WTC11 (cell line): Measurements from ENCODE around the gene CNDP2. TPM values are rescaled to one million over a fixed set of nuclear protein-coding genes. Genes with fewer than 3 reads are reported as not detected.
"Not testable (repeated sequence)": the region's sequence is repeated elsewhere in the genome, so short reads cannot be mapped to it uniquely, and the experiment has no call there.

Experiments
- ATAC-seq: fragments of 200-7000 bp; cut with Tn5 transposase; 2 replicates; pipeline ENCODE4 v1.10.0; 2021; ENCODE audit warnings: mild to moderate bottlenecking, moderate library complexity
- CTCF ChIA-PET: fragments of 300-600 bp; sonication (Branson Sonifier 250); formaldehyde crosslinking; loops from one replicate; lab custom pipeline; 2021; ENCODE audit warnings: antibody characterized with exemption; lab: Charles Lee
- POLR2A ChIA-PET: fragments of 350-600 bp; sonication (Branson Sonifier 250); formaldehyde crosslinking; loops from one replicate; lab custom pipeline; 2021; ENCODE audit warnings: antibody characterized with exemption; lab: Charles Lee
- DNase-seq: peaks from one replicate; pipeline ENCODE4 v3.0.0; 2021; ENCODE audit warnings: low spot score
- H3K27ac Mint-ChIP-seq: 2 replicates; pipeline ENCODE4 v1.8.0; 2021; ENCODE audit warnings: mixed read lengths
- H3K27me3 Mint-ChIP-seq: 2 replicates; pipeline ENCODE4 v1.8.0; 2021; ENCODE audit warnings: low read depth, mild to moderate bottlenecking, moderate library complexity, mixed read lengths
- H3K36me3 Mint-ChIP-seq: 2 replicates; pipeline ENCODE4 v1.8.0; 2021; ENCODE audit warnings: mixed read lengths
- H3K4me1 Mint-ChIP-seq: 2 replicates; pipeline ENCODE4 v1.8.0; 2022; ENCODE audit warnings: mixed read lengths
- H3K4me3 Mint-ChIP-seq: 2 replicates; pipeline ENCODE4 v1.8.0; 2021; ENCODE audit warnings: mild to moderate bottlenecking, moderate library complexity, mixed read lengths
- H3K9me3 Mint-ChIP-seq: 2 replicates; pipeline ENCODE4 v1.8.0; 2021; ENCODE audit warnings: mixed read lengths
- ATF1 ChIP-seq: sonication (generic); formaldehyde crosslinking; IDR thresholded peaks from 2 replicates; pipeline ENCODE4 v1.8.1; 2023; ENCODE audit warnings: mild to moderate bottlenecking, moderate library complexity, missing genetic modification reagents
- ATF6 ChIP-seq: sonication (generic); formaldehyde crosslinking; IDR thresholded peaks from 2 replicates; pipeline ENCODE4 v1.8.1; 2023; ENCODE audit warnings: mild to moderate bottlenecking, missing genetic modification reagents
- CREB1 ChIP-seq: sonication (generic); formaldehyde crosslinking; IDR thresholded peaks from 2 replicates; pipeline ENCODE4 v1.8.0; 2023; ENCODE audit warnings: mild to moderate bottlenecking, missing genetic modification reagents
- CREM ChIP-seq: sonication (generic); formaldehyde crosslinking; IDR thresholded peaks from 2 replicates; pipeline ENCODE4 v1.8.1; 2022; ENCODE audit warnings: mild to moderate bottlenecking, missing genetic modification reagents, moderate library complexity
- ERG ChIP-seq: fragments of 250-450 bp; sonication (Bioruptor Pico); IDR thresholded peaks from 2 replicates; pipeline ENCODE4 v1.8.0; 2021; ENCODE audit warnings: mild to moderate bottlenecking
- FOXP4 ChIP-seq: sonication (generic); formaldehyde crosslinking; IDR thresholded peaks from 2 replicates; pipeline ENCODE4 v1.8.0; 2022; ENCODE audit warnings: mild to moderate bottlenecking, missing genetic modification reagents
- GABPB1 ChIP-seq: sonication (generic); formaldehyde crosslinking; IDR thresholded peaks from 2 replicates; pipeline ENCODE4 v1.8.1; 2023; ENCODE audit warnings: mild to moderate bottlenecking, missing genetic modification reagents
- HMGXB4 ChIP-seq: sonication (generic); formaldehyde crosslinking; IDR thresholded peaks from 2 replicates; pipeline ENCODE4 v1.8.1; 2023; ENCODE audit warnings: mild to moderate bottlenecking, moderate library complexity, missing genetic modification reagents
- KAT7 ChIP-seq: sonication (generic); formaldehyde crosslinking; IDR thresholded peaks from 2 replicates; pipeline ENCODE4 v1.8.1; 2023; ENCODE audit warnings: missing genetic modification reagents, mild to moderate bottlenecking, borderline replicate concordance
- MAX ChIP-seq: sonication (generic); formaldehyde crosslinking; IDR thresholded peaks from 2 replicates; pipeline ENCODE4 v1.8.0; 2022; ENCODE audit warnings: mild to moderate bottlenecking, missing genetic modification reagents
- PRRX2 ChIP-seq: fragments of 250-450 bp; sonication (Bioruptor Pico); IDR thresholded peaks from 2 replicates; pipeline ENCODE4 v1.8.0; 2021; ENCODE audit warnings: mild to moderate bottlenecking
- SOX15 ChIP-seq: fragments of 250-450 bp; sonication (Bioruptor Pico); IDR thresholded peaks from 2 replicates; pipeline ENCODE4 v1.9.0; 2021; ENCODE audit warnings: mild to moderate bottlenecking
- SP1 ChIP-seq: sonication (generic); formaldehyde crosslinking; conservative IDR thresholded peaks from 2 replicates; pipeline ENCODE4 v1.8.1; 2022; ENCODE audit warnings: missing genetic modification reagents
- ZNF121 ChIP-seq: sonication (generic); formaldehyde crosslinking; IDR thresholded peaks from 2 replicates; pipeline ENCODE4 v1.8.0; 2023; ENCODE audit warnings: missing genetic modification reagents
- ZNF138 ChIP-seq: sonication (generic); formaldehyde crosslinking; conservative IDR thresholded peaks from 2 replicates; pipeline ENCODE4 v1.8.1; 2022; ENCODE audit warnings: mild to moderate bottlenecking, moderate library complexity, missing genetic modification reagents
- ZNF396 ChIP-seq: fragments of 250-450 bp; sonication (Bioruptor Pico); IDR thresholded peaks from 2 replicates; pipeline ENCODE4 v1.8.0; 2021; ENCODE audit warnings: mild to moderate bottlenecking, moderate library complexity, borderline replicate concordance
- ZNF671 ChIP-seq: fragments of 250-450 bp; sonication (Bioruptor Pico); IDR thresholded peaks from 2 replicates; pipeline ENCODE4 v1.8.0; 2021; ENCODE audit warnings: mild to moderate bottlenecking
- total RNA-seq: library from RNA; stranded (reverse); gene quantifications from 3 replicates; pipeline ENCODE4 v1.2.3, GENCODE V29; 2021

The CNDP2 gene
- total RNA-seq, 1 experiment from 2014 or later, result 248 TPM

- DNase-seq, result no peak
- H3K27me3 Mint-ChIP-seq, result no peaks in the 10 kb centered on the region
- H3K4me3 Mint-ChIP-seq, result peak overlapping the region; percentile 24; the same call in 1 of the 2 replicates
- peaks cover 39% of the 10 kb centered on the region for H3K4me1 Mint-ChIP-seq
- no peak for ATAC-seq
- peak overlapping the region; percentile 94 for H3K27ac Mint-ChIP-seq
- CTCF ChIA-PET, result interaction anchor here (3.6 kb wide), 1 partner anchor 52 kb away, joined by 20 read pairs; no protein-coding TSS in a partner anchor
- H3K9me3 Mint-ChIP-seq, result no peaks in the 10 kb centered on the region
- POLR2A ChIA-PET, result no interaction called here
- peaks cover 39% of the 10 kb centered on the region for H3K36me3 Mint-ChIP-seq
- TF ChIP-seq ATF6 (CRISPR knock-in tag) (no peak), ZNF121 (no peak), SP1 (CRISPR knock-in tag) (no peak), CREB1 (no peak), SOX15 (CRISPR knock-in tag) (no peak), ZNF671 (CRISPR knock-in tag) (no peak), CREM (CRISPR knock-in tag) (no peak), ZNF396 (CRISPR knock-in tag) (no peak)
Measured at GRCh38 chr18:74498712-74499627, 2.8 kb downstream of the CNDP2 start.

- Mint-ChIP-seq H3K27me3 (no peaks in the 10 kb centered on the region), H3K36me3 (peaks cover 42% of the 10 kb centered on the region), H3K4me1 (peaks cover 41% of the 10 kb centered on the region), H3K27ac (peak overlapping the region; percentile 94), H3K4me3 (peak overlapping the region; percentile 49), H3K9me3 (no peaks in the 10 kb centered on the region)
- CTCF ChIA-PET, result interaction anchor here (1.0 kb wide), 1 partner anchor 52 kb away, joined by 3 read pairs; no protein-coding TSS in a partner anchor
- POLR2A ChIA-PET, result no interaction called here
- DNase-seq, result peak; percentile 18
- no peak for ATAC-seq
- TF ChIP-seq ERG (CRISPR knock-in tag) (no peak), MAX (CRISPR knock-in tag) (peak; percentile 31; the same call in 1 of the 2 replicates)
Measured at GRCh38 chr18:74499633-74500032, 3.5 kb downstream of the CNDP2 start.

- Mint-ChIP-seq H3K4me3 (no peak overlapping the region), H3K27ac (peak overlapping the region; percentile 83; the same call in 1 of the 2 replicates), H3K9me3 (no peaks in the 10 kb centered on the region), H3K36me3 (peaks cover 44% of the 10 kb centered on the region), H3K4me1 (peaks cover 46% of the 10 kb centered on the region), H3K27me3 (no peaks in the 10 kb centered on the region)
- ChIA-PET POLR2A (no interaction called here), CTCF (interaction anchor here (1.0 kb wide), 1 partner anchor 52 kb away, joined by 3 read pairs; no protein-coding TSS in a partner anchor)
- no peak for ATAC-seq
- no peak for DNase-seq
- TF ChIP-seq MAX (CRISPR knock-in tag), result no peak
Measured at GRCh38 chr18:74500372-74500771, 4.2 kb downstream of the CNDP2 start.

GRCh38 chr18:74500774-74501173 is 4.6 kb downstream of the CNDP2 start:
- Mint-ChIP-seq H3K36me3 (peaks cover 47% of the 10 kb centered on the region), H3K4me1 (peaks cover 50% of the 10 kb centered on the region), H3K27ac (peak overlapping the region; percentile 95)
- POLR2A ChIA-PET, H3K27me3 Mint-ChIP-seq, DNase-seq, H3K4me3 Mint-ChIP-seq, H3K9me3 Mint-ChIP-seq, ATAC-seq: not testable (repeated sequence)
- CTCF ChIA-PET, result interaction anchor here (1.0 kb wide), 1 partner anchor 51 kb away, joined by 3 read pairs; no protein-coding TSS in a partner anchor

GRCh38 chr18:74501386-74501785 is 5.2 kb downstream of the CNDP2 start:
- POLR2A ChIA-PET, result no interaction called here
- peaks cover 48% of the 10 kb centered on the region for H3K36me3 Mint-ChIP-seq
- H3K27ac Mint-ChIP-seq, result peak overlapping the region; percentile 95
- no peaks in the 10 kb centered on the region for H3K9me3 Mint-ChIP-seq
- ATAC-seq (no peak), DNase-seq (no peak)
- H3K4me1 Mint-ChIP-seq, result peaks cover 52% of the 10 kb centered on the region
- H3K27me3 Mint-ChIP-seq, result no peaks in the 10 kb centered on the region
- CTCF ChIA-PET, result no interaction called here
- no peak overlapping the region for H3K4me3 Mint-ChIP-seq
- TF ChIP-seq GABPB1 (CRISPR knock-in tag), result no peak
- TF ChIP-seq FOXP4 (CRISPR knock-in tag), result no peak
- TF ChIP-seq PRRX2, result no peak
- no peak for TF ChIP-seq ATF1
- TF ChIP-seq KAT7, result no peak
- TF ChIP-seq HMGXB4, result no peak
- no peak for TF ChIP-seq ZNF138 (CRISPR knock-in tag)
